WTC11 (cell line): ENCODE data around the gene C19orf47. TPM values are rescaled to one million over a fixed set of nuclear protein-coding genes. Genes with fewer than 3 reads are reported as not detected.

Experiments
- ATAC-seq: fragments of 200-7000 bp; cut with Tn5 transposase; 2 replicates; pipeline ENCODE4 v1.10.0; 2021; ENCODE audit warnings: mild to moderate bottlenecking, moderate library complexity
- CTCF ChIA-PET: fragments of 300-600 bp; sonication (Branson Sonifier 250); formaldehyde crosslinking; loops from one replicate; lab custom pipeline; 2021; ENCODE audit warnings: antibody characterized with exemption; lab: Charles Lee
- POLR2A ChIA-PET: fragments of 350-600 bp; sonication (Branson Sonifier 250); formaldehyde crosslinking; loops from one replicate; lab custom pipeline; 2021; ENCODE audit warnings: antibody characterized with exemption; lab: Charles Lee
- DNase-seq: peaks from one replicate; pipeline ENCODE4 v3.0.0; 2021; ENCODE audit warnings: low spot score
- H3K27ac Mint-ChIP-seq: 2 replicates; pipeline ENCODE4 v1.8.0; 2021; ENCODE audit warnings: mixed read lengths
- H3K27me3 Mint-ChIP-seq: 2 replicates; pipeline ENCODE4 v1.8.0; 2021; ENCODE audit warnings: low read depth, mild to moderate bottlenecking, moderate library complexity, mixed read lengths
- H3K36me3 Mint-ChIP-seq: 2 replicates; pipeline ENCODE4 v1.8.0; 2021; ENCODE audit warnings: mixed read lengths
- H3K4me1 Mint-ChIP-seq: 2 replicates; pipeline ENCODE4 v1.8.0; 2022; ENCODE audit warnings: mixed read lengths
- H3K4me3 Mint-ChIP-seq: 2 replicates; pipeline ENCODE4 v1.8.0; 2021; ENCODE audit warnings: mild to moderate bottlenecking, moderate library complexity, mixed read lengths
- H3K9me3 Mint-ChIP-seq: 2 replicates; pipeline ENCODE4 v1.8.0; 2021; ENCODE audit warnings: mixed read lengths
- AR ChIP-seq: fragments of 250-450 bp; sonication (Bioruptor Pico); IDR thresholded peaks from 2 replicates; pipeline ENCODE4 v1.9.0; 2021; ENCODE audit warnings: mild to moderate bottlenecking
- CREM ChIP-seq: sonication (generic); formaldehyde crosslinking; IDR thresholded peaks from 2 replicates; pipeline ENCODE4 v1.8.1; 2022; ENCODE audit warnings: mild to moderate bottlenecking, missing genetic modification reagents, moderate library complexity
- CTCF ChIP-seq: fragments of 200-600 bp; IDR thresholded peaks from 2 replicates; pipeline ENCODE4 v1.8.0; 2022; ENCODE audit warnings: antibody characterized with exemption
- JAZF1 ChIP-seq: fragments of 250-450 bp; sonication (Bioruptor Pico); IDR thresholded peaks from 2 replicates; pipeline ENCODE4 v1.9.0; 2021; ENCODE audit warnings: moderate library complexity, mild to moderate bottlenecking, inconsistent platforms
- KAT7 ChIP-seq: sonication (generic); formaldehyde crosslinking; IDR thresholded peaks from 2 replicates; pipeline ENCODE4 v1.8.1; 2023; ENCODE audit warnings: missing genetic modification reagents, mild to moderate bottlenecking, borderline replicate concordance
- SP1 ChIP-seq: sonication (generic); formaldehyde crosslinking; conservative IDR thresholded peaks from 2 replicates; pipeline ENCODE4 v1.8.1; 2022; ENCODE audit warnings: missing genetic modification reagents
- TEAD4 ChIP-seq: sonication (generic); formaldehyde crosslinking; IDR thresholded peaks from 2 replicates; pipeline ENCODE4 v1.8.0; 2022; ENCODE audit warnings: mild to moderate bottlenecking, missing genetic modification reagents
- ZNF416 ChIP-seq: fragments of 250-450 bp; sonication (Bioruptor Pico); IDR thresholded peaks from 2 replicates; pipeline ENCODE4 v1.9.0; 2021; ENCODE audit warnings: mild to moderate bottlenecking, inconsistent platforms
- ZNF425 ChIP-seq: fragments of 250-450 bp; sonication (Bioruptor Pico); conservative IDR thresholded peaks from 2 replicates; pipeline ENCODE4 v1.9.0; 2021; ENCODE audit warnings: mild to moderate bottlenecking
- ZNF512 ChIP-seq: sonication (generic); formaldehyde crosslinking; IDR thresholded peaks from 2 replicates; pipeline ENCODE4 v1.8.1; 2022; ENCODE audit warnings: missing genetic modification reagents, borderline replicate concordance
- ZNF671 ChIP-seq: fragments of 250-450 bp; sonication (Bioruptor Pico); IDR thresholded peaks from 2 replicates; pipeline ENCODE4 v1.8.0; 2021; ENCODE audit warnings: mild to moderate bottlenecking
- total RNA-seq: library from RNA; stranded (reverse); gene quantifications from 3 replicates; pipeline ENCODE4 v1.2.3, GENCODE V29; 2021
- TF ChIP-seq, protein P1 (sequence below): sonication (generic); formaldehyde crosslinking; IDR thresholded peaks from 2 replicates; pipeline ENCODE4 v1.8.0; 2023; ENCODE audit warnings: mild to moderate bottlenecking, missing genetic modification reagents
- TF ChIP-seq, protein P2 (sequence below): sonication (generic); formaldehyde crosslinking; conservative IDR thresholded peaks from 2 replicates; pipeline ENCODE4 v1.8.1; 2022; ENCODE audit warnings: mild to moderate bottlenecking, missing genetic modification reagents
- TF ChIP-seq, protein P3 (sequence below): fragments of 250-450 bp; sonication (Bioruptor Pico); IDR thresholded peaks from 2 replicates; pipeline ENCODE4 v1.9.0; 2021; ENCODE audit warnings: mild to moderate bottlenecking

C19orf47 gene
- total RNA-seq, 1 experiment from 2014 or later, result 15.6 TPM

DNA sequence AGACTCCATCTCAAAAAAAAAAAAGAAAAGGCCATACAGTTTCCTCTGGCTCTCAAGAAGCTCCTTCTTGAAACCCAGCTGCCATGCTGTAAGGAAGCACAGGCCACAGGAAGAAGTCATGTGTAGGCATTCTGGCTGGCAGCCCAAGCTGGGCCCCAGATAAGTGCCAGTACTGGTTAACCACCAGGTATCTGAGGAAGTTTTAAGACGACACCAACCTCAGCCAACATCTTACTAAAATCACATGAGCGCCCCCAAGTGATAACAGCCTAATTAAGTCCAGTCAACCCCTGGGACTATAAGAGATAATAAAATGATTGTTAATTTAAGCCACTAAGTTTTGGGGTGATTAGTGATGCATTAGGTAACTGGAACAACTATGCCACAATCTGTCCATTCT, 35.7 kb downstream of the C19orf47 start:
- no peak for TF ChIP-seq AR (CRISPR knock-in tag)
- ChIA-PET CTCF (interaction anchor here (0.8 to 3.1 kb wide), 5 partner anchors 8 to 172 kb away, joined by 3 to 18 read pairs (median 3); partner anchors contain the start of genes C19orf47 and PLD3), POLR2A (no interaction called here)
- no peaks in the 10 kb centered on the region for H3K36me3 Mint-ChIP-seq
- no peaks in the 10 kb centered on the region for H3K4me1 Mint-ChIP-seq
- no peaks in the 10 kb centered on the region for H3K27me3 Mint-ChIP-seq
- no peak for DNase-seq
- no peak overlapping the region for H3K4me3 Mint-ChIP-seq
- H3K9me3 Mint-ChIP-seq, result no peaks in the 10 kb centered on the region
- ATAC-seq, result peak; percentile 66
- H3K27ac Mint-ChIP-seq, result no peak overlapping the region

DNA sequence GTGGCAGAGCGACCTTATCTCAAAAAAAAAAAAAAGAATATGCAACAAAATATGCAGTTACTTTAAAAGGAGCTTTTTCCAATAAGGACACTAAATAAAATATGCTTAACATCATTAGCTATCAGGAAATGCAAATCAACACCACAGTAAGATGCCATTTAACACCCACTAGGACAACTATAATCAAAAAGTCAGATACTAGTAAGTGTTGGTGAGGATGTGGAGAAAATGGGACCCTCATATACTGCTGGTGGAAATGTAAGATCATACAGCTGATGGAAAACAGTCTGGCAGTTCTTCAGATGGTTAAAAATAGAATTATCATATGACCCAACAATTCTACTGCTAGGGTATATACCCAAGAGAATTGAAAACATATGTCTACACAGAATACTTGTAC, 38.5 kb downstream of the C19orf47 start:
- no peaks in the 10 kb centered on the region for H3K36me3 Mint-ChIP-seq
- H3K9me3 Mint-ChIP-seq, result no peaks in the 10 kb centered on the region
- ChIA-PET CTCF (interaction anchor here (0.7 kb wide), 1 partner anchor 415 kb away, joined by 3 read pairs; no protein-coding TSS in a partner anchor), POLR2A (interaction anchor here (0.7 kb wide), 1 partner anchor 56 kb away, joined by 3 read pairs; no protein-coding TSS in a partner anchor)
- H3K27ac Mint-ChIP-seq, result no peak overlapping the region
- ATAC-seq (no peak), DNase-seq (no peak)
- H3K27me3 Mint-ChIP-seq, result no peaks in the 10 kb centered on the region
- no peak for TF ChIP-seq JAZF1 (CRISPR knock-in tag)
- H3K4me1 Mint-ChIP-seq, result peaks cover 3% of the 10 kb centered on the region; the same call in 1 of the 2 replicates
- no peak overlapping the region for H3K4me3 Mint-ChIP-seq

GRCh38 chr19:40305403-40305802, 42.8 kb downstream of the C19orf47 start:
- Mint-ChIP-seq H3K36me3 (no peaks in the 10 kb centered on the region), H3K4me3 (no peak overlapping the region), H3K9me3 (no peaks in the 10 kb centered on the region), H3K27me3 (no peaks in the 10 kb centered on the region), H3K27ac (peak overlapping the region; percentile 3; the same call in 1 of the 2 replicates), H3K4me1 (peaks cover 12% of the 10 kb centered on the region)
- POLR2A ChIA-PET, result interaction anchor here (0.7 kb wide), 2 partner anchors 115 to 301 kb away, joined by 3 read pairs; no protein-coding TSS in a partner anchor
- peak; percentile 65 for ATAC-seq
- DNase-seq, result peak; percentile 81
- TF ChIP-seq ZNF671 (CRISPR knock-in tag) (no peak), KAT7 (CRISPR knock-in tag) (no peak), SP1 (no peak), CREM (no peak), CTCF (peak; percentile 46; the same call in 1 of the 2 replicates)
- TF ChIP-seq, protein P1, sequence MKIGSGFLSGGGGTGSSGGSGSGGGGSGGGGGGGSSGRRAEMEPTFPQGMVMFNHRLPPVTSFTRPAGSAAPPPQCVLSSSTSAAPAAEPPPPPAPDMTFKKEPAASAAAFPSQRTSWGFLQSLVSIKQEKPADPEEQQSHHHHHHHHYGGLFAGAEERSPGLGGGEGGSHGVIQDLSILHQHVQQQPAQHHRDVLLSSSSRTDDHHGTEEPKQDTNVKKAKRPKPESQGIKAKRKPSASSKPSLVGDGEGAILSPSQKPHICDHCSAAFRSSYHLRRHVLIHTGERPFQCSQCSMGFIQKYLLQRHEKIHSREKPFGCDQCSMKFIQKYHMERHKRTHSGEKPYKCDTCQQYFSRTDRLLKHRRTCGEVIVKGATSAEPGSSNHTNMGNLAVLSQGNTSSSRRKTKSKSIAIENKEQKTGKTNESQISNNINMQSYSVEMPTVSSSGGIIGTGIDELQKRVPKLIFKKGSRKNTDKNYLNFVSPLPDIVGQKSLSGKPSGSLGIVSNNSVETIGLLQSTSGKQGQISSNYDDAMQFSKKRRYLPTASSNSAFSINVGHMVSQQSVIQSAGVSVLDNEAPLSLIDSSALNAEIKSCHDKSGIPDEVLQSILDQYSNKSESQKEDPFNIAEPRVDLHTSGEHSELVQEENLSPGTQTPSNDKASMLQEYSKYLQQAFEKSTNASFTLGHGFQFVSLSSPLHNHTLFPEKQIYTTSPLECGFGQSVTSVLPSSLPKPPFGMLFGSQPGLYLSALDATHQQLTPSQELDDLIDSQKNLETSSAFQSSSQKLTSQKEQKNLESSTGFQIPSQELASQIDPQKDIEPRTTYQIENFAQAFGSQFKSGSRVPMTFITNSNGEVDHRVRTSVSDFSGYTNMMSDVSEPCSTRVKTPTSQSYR (CRISPR knock-in tag), result no peak
- CTCF ChIA-PET, result interaction anchor here (0.5 to 2.9 kb wide), 74 partner anchors 8 to 397 kb away, joined by 3 to 25 read pairs (median 4); partner anchors contain the start of genes C19orf47, PLD3, PRX and PSMC4

DNA sequence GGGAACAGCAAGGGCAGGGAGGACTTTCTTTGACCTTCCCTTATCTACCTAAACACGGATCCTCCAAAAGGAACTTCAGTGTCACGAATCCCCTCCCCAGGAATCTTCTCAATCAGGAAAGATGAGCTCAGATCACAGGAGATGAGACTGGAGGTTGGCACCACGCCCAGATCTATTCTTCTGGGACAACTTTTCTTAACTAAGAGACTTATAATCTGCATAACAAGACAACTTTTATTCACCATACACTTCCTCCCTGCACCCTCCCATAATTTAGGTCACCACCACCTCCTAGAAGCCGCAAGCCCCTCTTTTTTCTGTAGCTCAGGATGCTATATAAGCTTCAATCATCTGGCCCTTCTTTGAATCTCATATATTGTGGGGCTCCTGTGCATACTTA, 43.9 kb downstream of the C19orf47 start:
- H3K9me3 Mint-ChIP-seq, result no peaks in the 10 kb centered on the region
- H3K36me3 Mint-ChIP-seq, result no peaks in the 10 kb centered on the region
- CTCF ChIA-PET, result interaction anchor here (0.6 to 2.9 kb wide), 16 partner anchors 9 to 263 kb away, joined by 3 to 25 read pairs (median 12); partner anchors contain the start of genes C19orf47, PLD3 and TTC9B
- H3K4me3 Mint-ChIP-seq, result no peak overlapping the region
- DNase-seq, result no peak
- no peaks in the 10 kb centered on the region for H3K27me3 Mint-ChIP-seq
- peaks cover 12% of the 10 kb centered on the region for H3K4me1 Mint-ChIP-seq
- ATAC-seq, result no peak
- POLR2A ChIA-PET, result no interaction called here
- peak overlapping the region; percentile 33; the same call in 1 of the 2 replicates for H3K27ac Mint-ChIP-seq
- TF ChIP-seq ZNF512 (CRISPR knock-in tag) (no peak), ZNF671 (CRISPR knock-in tag) (no peak), TEAD4 (CRISPR knock-in tag) (no peak), ZNF416 (CRISPR knock-in tag) (no peak), ZNF425 (CRISPR knock-in tag) (no peak)
- TF ChIP-seq, protein P2, sequence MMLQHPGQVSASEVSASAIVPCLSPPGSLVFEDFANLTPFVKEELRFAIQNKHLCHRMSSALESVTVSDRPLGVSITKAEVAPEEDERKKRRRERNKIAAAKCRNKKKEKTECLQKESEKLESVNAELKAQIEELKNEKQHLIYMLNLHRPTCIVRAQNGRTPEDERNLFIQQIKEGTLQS (CRISPR knock-in tag), result no peak
- TF ChIP-seq, protein P3, sequence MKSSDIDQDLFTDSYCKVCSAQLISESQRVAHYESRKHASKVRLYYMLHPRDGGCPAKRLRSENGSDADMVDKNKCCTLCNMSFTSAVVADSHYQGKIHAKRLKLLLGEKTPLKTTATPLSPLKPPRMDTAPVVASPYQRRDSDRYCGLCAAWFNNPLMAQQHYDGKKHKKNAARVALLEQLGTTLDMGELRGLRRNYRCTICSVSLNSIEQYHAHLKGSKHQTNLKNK (CRISPR knock-in tag), result no peak
